Loucy (cell line): Measurements from ENCODE around the gene TK1.

Source experiments
- H2AFZ ChIP-seq: fragments of 200-600 bp; sonication (generic); 2 replicates; pipeline ENCODE4 v1.6.0; 2016; ENCODE audit warnings: antibody characterized with exemption, mild to moderate bottlenecking, low read length, moderate library complexity
- H3F3A ChIP-seq: fragments of 200-600 bp; 2 replicates; pipeline ENCODE4 v1.6.0; 2016; ENCODE audit warnings: antibody characterized with exemption, low read depth, mild to moderate bottlenecking
- H3K27me3 ChIP-seq: fragments of 200-600 bp; sonication (generic); 2 replicates; pipeline ENCODE4 v1.6.1; 2014; ENCODE audit warnings: low read length, mild to moderate bottlenecking; ENCODE audit not compliant: insufficient read depth, poor library complexity, severe bottlenecking
- H3K36me3 ChIP-seq: fragments of 200-600 bp; sonication (generic); 2 replicates; pipeline ENCODE4 v1.6.1; 2016; ENCODE audit warnings: low read length; ENCODE audit not compliant: insufficient read depth
- H3K4me1 ChIP-seq: fragments of 200-600 bp; sonication (generic); 2 replicates; pipeline ENCODE4 v1.5.1; 2014; ENCODE audit warnings: low read length, mild to moderate bottlenecking; ENCODE audit not compliant: insufficient read depth, poor library complexity, severe bottlenecking
- H3K4me2 ChIP-seq: fragments of 200-600 bp; sonication (generic); 2 replicates; pipeline ENCODE4 v1.6.0; 2014; ENCODE audit warnings: antibody characterized with exemption, low read length, low read depth, mild to moderate bottlenecking; ENCODE audit not compliant: poor library complexity, severe bottlenecking
- H3K4me3 ChIP-seq: fragments of 200-600 bp; sonication (generic); 2 replicates; pipeline ENCODE4 v1.5.1; 2014; ENCODE audit warnings: low read length, mild to moderate bottlenecking, mixed read lengths; ENCODE audit not compliant: poor library complexity, severe bottlenecking
- H3K79me2 ChIP-seq: fragments of 200-600 bp; sonication (generic); 2 replicates; pipeline ENCODE4 v1.6.1; 2014; ENCODE audit warnings: low read length; ENCODE audit not compliant: insufficient read depth
- H3K9ac ChIP-seq: fragments of 200-600 bp; sonication (generic); 2 replicates; pipeline ENCODE4 v1.6.0; 2014; ENCODE audit warnings: mild to moderate bottlenecking, low read depth, low read length, moderate library complexity; ENCODE audit not compliant: poor library complexity, severe bottlenecking
- H3K9me2 ChIP-seq: fragments of 200-600 bp; sonication (generic); replicated peaks from 2 replicates; pipeline ENCODE4 v1.6.1; 2016; ENCODE audit warnings: low read depth, low read length, mixed read lengths
- H3K9me3 ChIP-seq: fragments of 200-600 bp; sonication (generic); 2 replicates; pipeline ENCODE4 v1.6.1; 2014; ENCODE audit warnings: mild to moderate bottlenecking, antibody characterized with exemption, low read length, low read depth; ENCODE audit not compliant: insufficient read depth
- H4K20me1 ChIP-seq: fragments of 200-600 bp; sonication (generic); 2 replicates; pipeline ENCODE4 v1.6.0; 2014; ENCODE audit warnings: antibody characterized with exemption, low read length, mild to moderate bottlenecking; ENCODE audit not compliant: insufficient read depth, poor library complexity, severe bottlenecking
- EZH2phosphoT487 ChIP-seq: fragments of 200-600 bp; IDR thresholded peaks from 2 replicates; pipeline ENCODE4 v1.6.1; 2018; ENCODE audit warnings: antibody characterized with exemption, mild to moderate bottlenecking, moderate library complexity, borderline replicate concordance
- TF ChIP-seq, protein P1 (sequence below): fragments of 200-600 bp; sonication (generic); conservative IDR thresholded peaks from 2 replicates; pipeline ENCODE4 v1.5.1; 2014; ENCODE audit warnings: mild to moderate bottlenecking, antibody characterized with exemption, low read length

TK1 gene

GRCh38 chr17:78214016-78214705 is 27.3 kb upstream of the TK1 start, which contains the start of gene BIRC5:
BIRC5 (plus strand) TSS chr17:78214253; CDS start chr17:78214317, 64 bp downstream.
- peaks cover 11% of the 10 kb centered on the region; the same call in 1 of the 2 replicates for H3K36me3 ChIP-seq
- H3K4me1 ChIP-seq = peaks cover 15% of the 10 kb centered on the region
- H3K79me2 ChIP-seq = peaks cover 46% of the 10 kb centered on the region
- TF ChIP-seq, protein P1, sequence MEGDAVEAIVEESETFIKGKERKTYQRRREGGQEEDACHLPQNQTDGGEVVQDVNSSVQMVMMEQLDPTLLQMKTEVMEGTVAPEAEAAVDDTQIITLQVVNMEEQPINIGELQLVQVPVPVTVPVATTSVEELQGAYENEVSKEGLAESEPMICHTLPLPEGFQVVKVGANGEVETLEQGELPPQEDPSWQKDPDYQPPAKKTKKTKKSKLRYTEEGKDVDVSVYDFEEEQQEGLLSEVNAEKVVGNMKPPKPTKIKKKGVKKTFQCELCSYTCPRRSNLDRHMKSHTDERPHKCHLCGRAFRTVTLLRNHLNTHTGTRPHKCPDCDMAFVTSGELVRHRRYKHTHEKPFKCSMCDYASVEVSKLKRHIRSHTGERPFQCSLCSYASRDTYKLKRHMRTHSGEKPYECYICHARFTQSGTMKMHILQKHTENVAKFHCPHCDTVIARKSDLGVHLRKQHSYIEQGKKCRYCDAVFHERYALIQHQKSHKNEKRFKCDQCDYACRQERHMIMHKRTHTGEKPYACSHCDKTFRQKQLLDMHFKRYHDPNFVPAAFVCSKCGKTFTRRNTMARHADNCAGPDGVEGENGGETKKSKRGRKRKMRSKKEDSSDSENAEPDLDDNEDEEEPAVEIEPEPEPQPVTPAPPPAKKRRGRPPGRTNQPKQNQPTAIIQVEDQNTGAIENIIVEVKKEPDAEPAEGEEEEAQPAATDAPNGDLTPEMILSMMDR = no peak
- no peak for TF ChIP-seq EZH2phosphoT487
- peaks cover 5% of the 10 kb centered on the region for H4K20me1 ChIP-seq
- peak within 1 kb of the TSS; percentile 81 for H2AFZ ChIP-seq
- peak within 1 kb of the TSS; percentile 74 for H3K4me3 ChIP-seq
- no peaks in the 10 kb centered on the region for H3K9me2 ChIP-seq
- peak within 1 kb of the TSS; percentile 99 for H3K4me2 ChIP-seq
- H3K27me3 ChIP-seq = no peaks in the 10 kb centered on the region
- no peaks in the 10 kb centered on the region for H3K9me3 ChIP-seq
- peak within 1 kb of the TSS; percentile 97 for H3K9ac ChIP-seq
- H3F3A ChIP-seq = no peaks in the 10 kb centered on the region

DNA sequence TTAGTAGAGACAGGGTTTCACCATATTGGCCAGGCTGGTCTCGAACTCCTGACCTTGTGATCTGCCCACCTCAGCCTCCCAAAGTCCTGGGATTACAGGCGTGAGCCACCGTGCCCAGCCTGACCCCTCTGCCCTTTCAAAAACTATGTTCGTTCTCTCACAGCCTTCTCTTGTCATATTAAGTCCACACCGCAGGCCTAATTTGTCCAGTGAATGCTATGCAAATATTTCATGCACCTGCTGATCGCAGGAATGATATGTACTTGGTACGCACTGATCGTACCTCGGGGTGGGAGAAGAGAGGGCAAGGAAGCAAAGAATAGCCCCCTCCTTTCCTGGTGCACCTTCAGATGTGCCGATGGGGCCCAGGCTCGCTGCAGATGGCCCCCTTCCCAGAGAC is 24.2 kb upstream of the TK1 start:
- Histone ChIP-seq H3K27me3 (no peaks in the 10 kb centered on the region), H3K4me2 (no peak overlapping the region), H2AFZ (no peak overlapping the region), H3K9me2 (no peaks in the 10 kb centered on the region), H3K4me3 (no peak overlapping the region), H3F3A (no peaks in the 10 kb centered on the region), H3K9me3 (no peaks in the 10 kb centered on the region), H3K36me3 (no peaks in the 10 kb centered on the region), H4K20me1 (peaks cover 5% of the 10 kb centered on the region), H3K9ac (no peak overlapping the region), H3K4me1 (peaks cover 7% of the 10 kb centered on the region), H3K79me2 (peaks cover 20% of the 10 kb centered on the region)
- TF ChIP-seq EZH2phosphoT487 = no peak
- TF ChIP-seq, protein P1 = no peak

- H3K4me2 ChIP-seq = no peak overlapping the region
- peaks cover 11% of the 10 kb centered on the region for H3K79me2 ChIP-seq
- H3K27me3 ChIP-seq = no peaks in the 10 kb centered on the region
- H3K9me3 ChIP-seq = no peaks in the 10 kb centered on the region
- H3K9me2 ChIP-seq = no peaks in the 10 kb centered on the region
- H3K4me3 ChIP-seq = no peak overlapping the region
- no peaks in the 10 kb centered on the region for H3F3A ChIP-seq
- no peak overlapping the region for H3K9ac ChIP-seq
- no peaks in the 10 kb centered on the region for H3K36me3 ChIP-seq
- TF ChIP-seq, protein P1 = no peak
- no peak for TF ChIP-seq EZH2phosphoT487
- H2AFZ ChIP-seq = no peak overlapping the region
- H3K4me1 ChIP-seq = no peaks in the 10 kb centered on the region
- H4K20me1 ChIP-seq = no peaks in the 10 kb centered on the region
These were observed 23.3 kb upstream of the TK1 start for GRCh38 chr17:78210111-78210510.
